Measurements from ENCODE around the gene NDUFA13. TPM values are rescaled to one million over a fixed set of nuclear protein-coding genes. Genes with fewer than 3 reads are reported as not detected.

Gene NDUFA13
- total RNA-seq, 1 donor from 2014 or later: 278 TPM

DNA sequence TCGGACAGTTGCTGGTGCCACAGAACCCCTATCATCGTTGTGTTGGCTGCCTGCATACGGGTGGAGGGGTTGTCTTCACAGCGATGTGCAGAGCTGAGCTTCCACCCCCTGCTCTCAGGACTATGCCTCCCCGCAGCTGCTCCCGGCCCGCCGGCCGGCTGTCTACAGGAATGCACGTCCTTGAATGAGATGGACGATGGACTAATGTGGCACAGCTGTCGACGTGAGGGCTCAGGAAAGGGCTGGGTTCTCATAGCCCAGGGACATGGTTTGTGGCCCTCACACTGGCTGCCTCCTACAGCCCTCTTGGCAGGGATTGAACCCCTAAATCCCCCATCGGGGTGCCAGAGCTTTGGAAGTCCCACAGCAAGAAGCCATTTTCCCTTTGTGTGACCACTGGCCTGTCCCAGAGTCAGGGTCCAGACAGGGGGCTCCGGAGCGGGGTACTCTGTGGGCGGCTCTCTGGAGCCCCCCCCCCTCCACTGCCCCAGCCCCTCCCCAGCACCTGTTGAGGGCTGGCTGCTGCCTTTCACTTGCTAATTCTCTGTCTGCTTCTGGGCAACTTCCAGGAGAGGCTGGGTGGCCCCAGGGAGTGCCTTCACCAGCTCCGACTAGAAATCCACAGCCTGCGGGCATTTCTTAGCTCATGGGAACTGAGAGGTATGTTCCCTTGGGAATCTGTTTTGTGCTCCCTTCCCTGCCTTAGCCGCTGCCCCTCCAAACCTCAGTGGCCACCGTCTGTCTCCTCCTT lies 40.8 kb upstream of the NDUFA13 start:
- H3K4me3 Mint-ChIP-seq (ENCODE audit: unreplicated experiment): peak overlapping the region; percentile 47
- DNase-seq (ENCODE audit: low spot score): no peak
- peaks cover 21% of the 10 kb centered on the region for H3K27me3 Mint-ChIP-seq (ENCODE audit: unreplicated experiment)
- TF ChIP-seq, protein P1, sequence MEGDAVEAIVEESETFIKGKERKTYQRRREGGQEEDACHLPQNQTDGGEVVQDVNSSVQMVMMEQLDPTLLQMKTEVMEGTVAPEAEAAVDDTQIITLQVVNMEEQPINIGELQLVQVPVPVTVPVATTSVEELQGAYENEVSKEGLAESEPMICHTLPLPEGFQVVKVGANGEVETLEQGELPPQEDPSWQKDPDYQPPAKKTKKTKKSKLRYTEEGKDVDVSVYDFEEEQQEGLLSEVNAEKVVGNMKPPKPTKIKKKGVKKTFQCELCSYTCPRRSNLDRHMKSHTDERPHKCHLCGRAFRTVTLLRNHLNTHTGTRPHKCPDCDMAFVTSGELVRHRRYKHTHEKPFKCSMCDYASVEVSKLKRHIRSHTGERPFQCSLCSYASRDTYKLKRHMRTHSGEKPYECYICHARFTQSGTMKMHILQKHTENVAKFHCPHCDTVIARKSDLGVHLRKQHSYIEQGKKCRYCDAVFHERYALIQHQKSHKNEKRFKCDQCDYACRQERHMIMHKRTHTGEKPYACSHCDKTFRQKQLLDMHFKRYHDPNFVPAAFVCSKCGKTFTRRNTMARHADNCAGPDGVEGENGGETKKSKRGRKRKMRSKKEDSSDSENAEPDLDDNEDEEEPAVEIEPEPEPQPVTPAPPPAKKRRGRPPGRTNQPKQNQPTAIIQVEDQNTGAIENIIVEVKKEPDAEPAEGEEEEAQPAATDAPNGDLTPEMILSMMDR (IDR thresholded peaks at IDR 0.05; ENCODE audit: unreplicated experiment): no peak
- H3K9me3 Mint-ChIP-seq (ENCODE audit: unreplicated experiment): no peaks in the 10 kb centered on the region
- H3K36me3 Mint-ChIP-seq (ENCODE audit: low read depth, unreplicated experiment): peaks cover 16% of the 10 kb centered on the region
- H3K27ac Mint-ChIP-seq (ENCODE audit: unreplicated experiment): no peak overlapping the region
- peaks cover 33% of the 10 kb centered on the region for H3K4me1 Mint-ChIP-seq (ENCODE audit: unreplicated experiment)

- DNase-seq (ENCODE audit: low spot score): no peak
- TF ChIP-seq, protein P1 (IDR thresholded peaks at IDR 0.05; ENCODE audit: unreplicated experiment): no peak
- H3K27ac Mint-ChIP-seq (ENCODE audit: unreplicated experiment): no peak overlapping the region
- peaks cover 26% of the 10 kb centered on the region for H3K4me1 Mint-ChIP-seq (ENCODE audit: unreplicated experiment)
- H3K27me3 Mint-ChIP-seq (ENCODE audit: unreplicated experiment): peaks cover 17% of the 10 kb centered on the region
- H3K9me3 Mint-ChIP-seq (ENCODE audit: unreplicated experiment): no peaks in the 10 kb centered on the region
- H3K4me3 Mint-ChIP-seq (ENCODE audit: unreplicated experiment): no peak overlapping the region
- peaks cover 11% of the 10 kb centered on the region for H3K36me3 Mint-ChIP-seq (ENCODE audit: low read depth, unreplicated experiment)
These were observed 39.9 kb upstream of the NDUFA13 start for GRCh38 chr19:19475849-19476828.

- Mint-ChIP-seq H3K36me3 (ENCODE audit: low read depth, unreplicated experiment) (peaks cover 11% of the 10 kb centered on the region), H3K9me3 (ENCODE audit: unreplicated experiment) (no peaks in the 10 kb centered on the region), H3K4me1 (ENCODE audit: unreplicated experiment) (peaks cover 26% of the 10 kb centered on the region), H3K4me3 (ENCODE audit: unreplicated experiment) (peak overlapping the region; percentile 31), H3K27me3 (ENCODE audit: unreplicated experiment) (peaks cover 13% of the 10 kb centered on the region), H3K27ac (ENCODE audit: unreplicated experiment) (peak overlapping the region; percentile 61)
- TF ChIP-seq, protein P1 (IDR thresholded peaks at IDR 0.05; ENCODE audit: unreplicated experiment): no peak
- no peak for DNase-seq (ENCODE audit: low spot score)
These were observed 38.2 kb upstream of the NDUFA13 start for GRCh38 chr19:19477705-19478383.

DNA sequence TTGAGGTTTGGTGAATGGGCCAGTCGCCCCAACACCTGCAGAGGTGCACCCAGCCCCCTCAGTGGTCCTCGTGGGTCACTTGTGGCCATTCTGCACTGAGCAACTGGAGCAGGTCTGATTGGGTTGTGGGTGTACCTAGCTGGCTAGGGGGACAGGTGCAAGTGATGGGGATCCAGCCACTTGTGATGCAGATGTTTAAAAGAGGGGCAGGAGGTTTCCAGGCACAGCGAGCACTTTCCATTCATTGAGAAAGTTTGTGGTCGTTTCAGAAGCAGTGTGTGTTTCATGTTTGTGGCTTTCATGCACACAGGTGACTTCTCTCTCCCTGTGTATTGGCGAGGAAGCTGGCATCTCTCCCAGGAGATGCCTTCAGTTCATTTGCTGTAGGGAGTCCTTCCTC lies 35.3 kb upstream of the NDUFA13 start:
- Mint-ChIP-seq H3K36me3 (ENCODE audit: low read depth, unreplicated experiment) (peaks cover 7% of the 10 kb centered on the region), H3K4me1 (ENCODE audit: unreplicated experiment) (peaks cover 14% of the 10 kb centered on the region), H3K9me3 (ENCODE audit: unreplicated experiment) (no peaks in the 10 kb centered on the region), H3K4me3 (ENCODE audit: unreplicated experiment) (no peak overlapping the region), H3K27ac (ENCODE audit: unreplicated experiment) (no peak overlapping the region), H3K27me3 (ENCODE audit: unreplicated experiment) (peaks cover 12% of the 10 kb centered on the region)
- DNase-seq (ENCODE audit: low spot score): no peak
- TF ChIP-seq, protein P1 (IDR thresholded peaks at IDR 0.05; ENCODE audit: unreplicated experiment): no peak

All from endothelial cell (in vitro differentiated cells).